ENCODE results near the gene VARS2. TPM values are rescaled to one million over a fixed set of nuclear protein-coding genes. Genes with fewer than 3 reads are reported as not detected.

The VARS2 gene
- total RNA-seq, 2 donors from 2014 or later = 20.2 to 26.0 TPM

GRCh38 chr6:30889496-30889885 lies 24.5 kb upstream of the VARS2 start:
- H3K36me3 ChIP-seq = peaks cover 33% of the 10 kb centered on the region
- DNase-seq (ENCODE audit: low spot score) (no peak), ATAC-seq (ENCODE audit: insufficient number of reproducible peaks, low FRiP score, low read depth) (no peak)
- peaks cover 16 to 22% of the 10 kb centered on the region in 2 donors for H3K4me1 ChIP-seq (ENCODE audit: control insufficient read depth in 1 of 2, low read depth in 2 of 2)
- no peak for TF ChIP-seq CTCF (IDR thresholded peaks at IDR 0.05)
- H3K4me3 ChIP-seq = no peak overlapping the region
- H3K27me3 ChIP-seq (replicated peaks; ENCODE audit: insufficient read depth) = no peaks in the 10 kb centered on the region
- H3K27ac ChIP-seq = no peak overlapping the region
- no peaks in the 10 kb centered on the region for H3K9me3 ChIP-seq

GRCh38 chr6:30889921-30890645 lies 24.0 kb upstream of the VARS2 start:
- Histone ChIP-seq H3K27ac (no peak overlapping the region), H3K36me3 (peaks cover 39% of the 10 kb centered on the region)

GRCh38 chr6:30890646-30891449 lies 23.2 kb upstream of the VARS2 start:
- H3K27ac ChIP-seq = no peak overlapping the region
- H3K4me1 ChIP-seq (ENCODE audit: control insufficient read depth in 1 of 2, low read depth in 2 of 2) = peaks cover 7 to 11% of the 10 kb centered on the region in 2 donors
- no peak for TF ChIP-seq CTCF (IDR thresholded peaks at IDR 0.05)
- no peaks in the 10 kb centered on the region for H3K9me3 ChIP-seq
- no peaks in the 10 kb centered on the region for H3K27me3 ChIP-seq (replicated peaks; ENCODE audit: insufficient read depth)
- no peak for ATAC-seq (ENCODE audit: insufficient number of reproducible peaks, low FRiP score, low read depth)
- no peak overlapping the region for H3K4me3 ChIP-seq
- DNase-seq (ENCODE audit: low spot score) = no peak
- H3K36me3 ChIP-seq = peaks cover 47% of the 10 kb centered on the region

More at GRCh38 chr6:30889921-30890645, 24.0 kb upstream of the VARS2 start:
- DNase-seq (ENCODE audit: low spot score) (no peak), ATAC-seq (ENCODE audit: insufficient number of reproducible peaks, low FRiP score, low read depth) (no peak)
- H3K27me3 ChIP-seq (replicated peaks; ENCODE audit: insufficient read depth) = no peaks in the 10 kb centered on the region
- TF ChIP-seq CTCF (IDR thresholded peaks at IDR 0.05) = no peak
- H3K4me1 ChIP-seq (ENCODE audit: control insufficient read depth in 1 of 2, low read depth in 2 of 2) = peaks cover 15 to 19% of the 10 kb centered on the region in 2 donors
- H3K4me3 ChIP-seq = no peak overlapping the region
- H3K9me3 ChIP-seq = no peaks in the 10 kb centered on the region

GRCh38 chr6:30891450-30891723 lies 22.7 kb upstream of the VARS2 start:
- peaks cover 2 to 6% of the 10 kb centered on the region in 2 donors for H3K4me1 ChIP-seq (ENCODE audit: control insufficient read depth in 1 of 2, low read depth in 2 of 2)
- ATAC-seq (ENCODE audit: insufficient number of reproducible peaks, low FRiP score, low read depth) (no peak), DNase-seq (ENCODE audit: low spot score) (no peak)
- H3K9me3 ChIP-seq = no peaks in the 10 kb centered on the region
- no peak for TF ChIP-seq CTCF (IDR thresholded peaks at IDR 0.05)
- peaks cover 49% of the 10 kb centered on the region for H3K36me3 ChIP-seq
- no peaks in the 10 kb centered on the region for H3K27me3 ChIP-seq (replicated peaks; ENCODE audit: insufficient read depth)
- H3K4me3 ChIP-seq = no peak overlapping the region
- no peak overlapping the region for H3K27ac ChIP-seq

- H3K9me3 ChIP-seq = no peaks in the 10 kb centered on the region
- DNase-seq (ENCODE audit: low spot score) (no peak), ATAC-seq (ENCODE audit: insufficient number of reproducible peaks, low FRiP score, low read depth) (no peak)
- H3K4me1 ChIP-seq (ENCODE audit: control insufficient read depth in 1 of 2, low read depth in 2 of 2) = no peaks in the 10 kb centered on the region
- TF ChIP-seq CTCF (IDR thresholded peaks at IDR 0.05) = no peak
- no peak overlapping the region for H3K27ac ChIP-seq
- H3K27me3 ChIP-seq (replicated peaks; ENCODE audit: insufficient read depth) = no peaks in the 10 kb centered on the region
- no peak overlapping the region for H3K4me3 ChIP-seq
- peaks cover 54% of the 10 kb centered on the region for H3K36me3 ChIP-seq
Measured at GRCh38 chr6:30891816-30892538, 22.1 kb upstream of the VARS2 start.
